T-helper 1 cell (primary cell): ENCODE results near the gene TRAF5.
"Not testable (repeated sequence)": the region's sequence is repeated elsewhere in the genome, so short reads cannot be mapped to it uniquely, and the experiment has no call there.

ENCODE experiments used
- DNase-seq, 5 donors: peaks; one replicate each; pipeline ENCODE4 v3.0.0-alpha.2; 2012 to 2020
- total RNA-seq, 4 donors: gene quantifications; one replicate each; lab custom pipeline; 2026; lab: John Stamatoyannopoulos, UW

The TRAF5 gene
- 98.5 to 151 (median 146) reads per million in 4 donors for total RNA-seq

DNA sequence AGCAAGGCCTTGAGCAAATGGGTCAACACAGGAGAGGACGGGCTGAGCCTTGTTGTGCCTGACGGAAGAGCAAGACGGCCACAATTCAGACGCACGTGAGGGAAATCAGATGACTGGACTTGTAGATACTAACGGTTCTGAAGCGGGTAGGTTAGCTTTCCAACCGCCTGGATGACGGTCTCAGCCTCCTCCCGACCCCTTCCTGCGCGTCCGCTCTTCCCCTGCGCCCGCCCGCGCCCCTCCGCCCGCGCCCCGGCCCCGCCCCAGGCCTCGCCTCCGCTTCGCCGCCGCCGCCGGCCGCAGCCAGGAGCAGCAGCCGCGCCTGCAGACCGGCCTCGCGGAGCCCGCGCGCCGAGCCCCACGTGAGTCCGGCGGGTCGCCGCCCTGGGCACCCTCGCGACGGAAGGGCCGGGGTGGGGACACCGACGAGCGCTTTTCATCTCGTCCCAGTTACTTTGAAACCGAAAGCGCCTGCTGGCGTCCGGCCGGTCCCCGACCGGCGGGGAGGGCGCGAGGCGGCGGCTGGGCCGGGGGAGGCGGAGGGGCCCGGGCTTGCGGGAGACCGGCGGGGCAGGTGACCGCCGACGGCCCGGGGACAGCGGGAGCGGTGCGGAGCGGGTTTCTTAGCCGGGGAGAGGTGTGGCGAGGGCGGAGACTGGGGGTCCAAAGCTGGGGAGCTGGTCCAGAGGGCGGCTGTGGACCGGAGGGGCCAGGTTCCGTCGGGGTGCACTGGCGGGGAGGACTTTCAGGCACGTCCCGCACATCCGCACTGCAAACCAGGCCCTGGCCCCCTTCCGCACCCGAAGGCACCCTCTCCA lies at the start of gene TRAF5:
Gene TRAF5, plus strand, starts transcription at position 306 of the 818 bp plus-strand sequence. CDS start 26,407 bp downstream, outside the sequence.
- peak in 4 of 5 donors; percentile 25 to 58 (median 41) for DNase-seq

- DNase-seq: no peak
Measured at GRCh38 chr1:211279340-211279739, 47.3 kb upstream of the TRAF5 start.

DNA sequence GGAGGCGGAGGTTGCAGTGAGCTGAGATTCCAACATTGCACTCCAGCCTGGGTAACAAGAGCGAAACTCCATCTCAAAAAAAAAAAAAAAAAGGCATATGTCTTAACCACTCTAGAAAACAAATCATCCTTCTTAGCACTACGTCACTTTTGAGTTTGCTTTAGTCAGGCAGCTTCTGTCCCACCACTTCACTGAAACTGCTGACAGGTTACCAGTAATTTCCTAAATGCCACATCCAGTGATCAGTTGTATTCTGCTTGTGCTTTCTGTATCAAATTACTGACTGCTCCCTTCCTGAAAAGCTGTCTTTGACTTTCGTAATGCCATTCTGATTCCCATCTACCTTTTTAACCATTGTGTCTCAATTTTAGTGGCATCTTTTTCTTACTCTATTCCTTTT lies 45.7 kb upstream of the TRAF5 start:
- peak in 1 of 5 donors; percentile 60 for DNase-seq

GRCh38 chr1:211281320-211282022 lies 45.2 kb upstream of the TRAF5 start:
- DNase-seq: no peak

GRCh38 chr1:211282023-211282373 lies 44.6 kb upstream of the TRAF5 start:
- DNase-seq: no peak

DNA sequence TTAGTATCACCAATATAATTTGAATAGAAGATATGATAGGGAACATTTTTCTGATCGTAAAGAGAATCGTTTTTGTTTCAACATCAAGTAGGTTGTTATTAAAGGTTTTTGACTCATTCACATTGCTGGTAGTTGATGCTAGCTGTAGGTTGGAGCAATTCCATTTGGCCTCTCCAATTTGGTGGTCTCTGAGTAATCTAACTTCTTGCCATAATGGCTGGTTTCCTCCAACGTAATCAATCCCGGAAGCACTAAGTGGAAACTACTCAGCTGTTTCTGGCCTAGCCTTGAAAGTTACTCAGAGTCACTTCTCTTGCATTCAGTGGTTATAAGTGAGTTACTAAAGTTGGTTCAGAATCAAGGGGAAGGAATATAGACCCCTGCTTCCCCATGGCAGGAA lies 41.4 kb upstream of the TRAF5 start:
- no peak for DNase-seq

DNA sequence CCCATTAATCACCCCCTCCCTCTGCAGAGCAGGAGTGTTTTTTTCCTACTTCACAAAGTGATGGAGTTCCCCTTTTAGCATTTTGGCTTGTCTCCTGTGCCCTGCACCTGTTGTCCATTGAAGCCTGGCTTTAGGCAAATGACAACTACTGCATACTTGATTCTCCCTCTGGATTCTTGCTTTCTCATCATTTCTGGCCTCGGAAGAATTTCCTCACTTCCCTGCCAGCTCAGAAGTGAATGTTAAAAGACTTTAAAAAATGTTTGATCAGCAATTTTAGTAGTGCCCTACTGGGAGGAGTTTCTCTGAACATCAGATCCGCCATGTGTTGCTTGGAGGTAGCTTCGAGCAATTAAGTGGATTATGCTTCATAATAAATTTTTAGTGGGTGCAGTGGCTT lies 39.4 kb upstream of the TRAF5 start:
- no peak for DNase-seq

- DNase-seq: no peak
Measured at GRCh38 chr1:211292411-211292810, 34.2 kb upstream of the TRAF5 start.

- no peak for DNase-seq
Measured at GRCh38 chr1:211296396-211296795, 30.2 kb upstream of the TRAF5 start.

- DNase-seq: peak in 1 of 5 donors; percentile 71
Measured at GRCh38 chr1:211305044-211305443, 21.6 kb upstream of the TRAF5 start.

GRCh38 chr1:211309617-211310016 lies 17.0 kb upstream of the TRAF5 start:
- DNase-seq: no peak

DNA sequence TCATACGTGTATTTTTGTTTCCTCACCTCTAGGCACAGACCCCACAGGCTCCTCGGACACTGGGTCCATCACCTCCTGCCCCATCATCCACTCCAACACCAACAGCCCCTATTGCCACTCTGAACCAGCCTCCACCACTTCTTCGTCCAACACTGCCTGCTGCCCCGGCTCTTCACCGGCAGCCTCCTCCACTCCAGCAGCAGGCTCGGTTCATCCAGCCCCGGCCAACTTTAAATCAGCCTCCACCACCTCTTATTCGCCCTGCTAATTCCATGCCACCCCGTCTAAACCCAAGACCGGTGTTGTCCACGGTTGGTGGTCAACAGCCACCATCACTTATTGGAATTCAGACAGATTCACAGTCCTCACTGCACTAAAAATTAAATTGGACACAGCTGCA lies 13.2 kb upstream of the TRAF5 start:
- DNase-seq: no peak

GRCh38 chr1:211318576-211319280 lies 7.9 kb upstream of the TRAF5 start:
- no peak for DNase-seq

DNA sequence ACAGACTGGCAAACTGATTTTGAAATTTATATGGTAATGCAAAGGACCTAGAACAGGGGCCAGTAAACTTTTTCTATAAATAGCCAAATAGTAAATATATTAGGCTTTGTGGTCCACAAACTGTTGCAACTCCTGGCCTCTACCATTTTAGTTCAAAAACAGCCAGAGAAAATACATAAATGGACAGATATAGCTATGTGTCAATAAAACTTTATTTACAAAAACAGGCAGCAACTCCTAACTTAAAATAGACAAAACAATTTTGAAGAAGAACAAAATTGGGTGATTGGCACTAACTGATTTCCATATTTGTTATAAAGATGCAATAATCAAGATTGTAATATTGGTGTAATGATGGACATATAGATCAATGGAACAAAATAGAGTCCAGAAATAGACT lies 6.7 kb upstream of the TRAF5 start:
- DNase-seq: no peak

- DNase-seq: peak in 1 of 5 donors; percentile 36
Measured at GRCh38 chr1:211320980-211321379, 5.7 kb upstream of the TRAF5 start.

GRCh38 chr1:211321646-211322045 lies 5.0 kb upstream of the TRAF5 start:
- not testable (repeated sequence) for DNase-seq

- DNase-seq: peak in 4 of 5 donors; percentile 45 to 78 (median 48)
Measured at GRCh38 chr1:211323156-211324063, 3.2 kb upstream of the TRAF5 start.

DNA sequence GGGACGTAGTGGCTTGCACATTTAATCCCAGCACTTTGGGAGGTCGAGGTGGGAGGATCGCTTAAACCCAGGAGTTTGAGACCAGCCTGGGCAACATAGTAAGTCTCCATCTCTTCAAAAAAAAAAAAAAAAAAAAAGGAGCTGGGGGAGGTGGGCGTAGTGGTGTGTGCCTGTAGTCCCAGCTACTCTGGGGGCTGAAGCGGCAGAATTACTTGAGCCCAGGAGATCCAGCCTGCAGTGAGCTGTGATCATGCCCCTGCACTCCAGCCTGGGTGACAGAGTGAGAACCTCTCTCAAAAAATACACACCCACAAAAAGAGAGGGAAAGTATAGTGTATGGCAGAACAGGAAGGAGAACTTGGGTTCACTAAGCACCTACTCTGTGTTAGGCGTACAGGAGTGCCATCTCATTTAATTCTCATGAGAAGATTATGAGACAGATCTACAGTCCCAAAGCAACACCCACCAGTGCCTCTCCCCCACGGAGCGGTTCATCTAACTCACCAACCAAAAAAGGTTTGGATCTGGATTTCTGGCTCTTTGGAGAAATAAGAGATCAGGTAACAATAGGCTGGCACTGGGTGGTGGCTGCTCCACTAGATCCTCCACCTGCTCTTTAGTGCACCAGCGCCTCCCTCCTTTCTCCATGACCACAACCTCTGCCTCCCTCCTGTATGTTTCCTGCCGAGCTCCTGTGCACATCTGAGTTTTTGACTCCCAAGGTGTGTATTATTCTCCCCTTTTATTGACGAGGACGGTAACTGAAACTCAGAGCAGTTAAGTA lies 1.4 kb upstream of the TRAF5 start:
- no peak for DNase-seq

- DNase-seq: no peak
Measured at GRCh38 chr1:211326140-211326527, 499 bp upstream of the TRAF5 start.

DNA sequence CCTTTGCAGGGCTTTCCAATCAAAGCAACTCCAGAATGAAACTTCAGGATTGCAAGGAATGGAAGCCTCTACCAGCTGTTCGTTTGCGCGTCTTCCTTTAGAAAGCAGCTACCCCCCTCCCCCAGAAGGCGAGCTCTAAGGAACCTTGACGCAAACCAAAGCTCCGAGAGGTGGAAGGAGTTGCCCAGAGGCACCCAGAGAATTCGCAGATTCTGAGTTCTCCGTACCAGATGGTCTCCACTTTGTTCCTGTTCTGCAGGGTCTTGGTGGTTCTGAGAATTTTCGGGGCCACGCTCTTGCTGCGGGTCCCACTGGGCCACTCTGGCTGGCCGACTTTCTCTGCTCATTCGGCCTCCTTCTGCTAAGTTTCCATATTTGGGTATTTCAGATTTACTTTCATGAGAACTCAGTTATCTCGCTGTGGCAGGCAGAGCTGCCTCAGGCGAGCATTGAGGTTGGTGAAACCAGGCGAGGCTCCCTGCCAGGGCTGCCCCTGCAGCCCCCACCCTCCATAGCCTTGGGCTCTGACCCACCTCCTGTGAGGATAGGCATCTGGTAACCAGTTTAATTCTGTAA lies 801 bp downstream of the TRAF5 start:
- DNase-seq: peak in 1 of 5 donors; percentile 63

- no peak for DNase-seq
Measured at GRCh38 chr1:211328084-211328694, 1.6 kb downstream of the TRAF5 start.
